ENCODE data around the gene S100A10. TPM values are rescaled to one million over a fixed set of nuclear protein-coding genes. Genes with fewer than 3 reads are reported as not detected.

Gene S100A10
- total RNA-seq, 1 experiment from 2014 or later: 160 TPM

GRCh38 chr1:151990058-151990855 lies 3.4 kb downstream of the S100A10 start:
- Histone ChIP-seq H2BK120ac (ENCODE audit: low read depth, low read length, poor library complexity, severe bottlenecking) (no peak overlapping the region), H3K9ac (ENCODE audit: extremely low read depth, insufficient read length, low read length) (no peak overlapping the region), H3K4me2 (ENCODE audit: insufficient read depth, insufficient read length, low read length) (no peak overlapping the region), H3K27me3 (ENCODE audit: insufficient read depth, low read length) (no peaks in the 10 kb centered on the region), H4K20me1 (ENCODE audit: control insufficient read depth, insufficient read depth, insufficient read length) (no peaks in the 10 kb centered on the region), H3T11ph (ENCODE audit: low read length) (no peak overlapping the region), H3K79me2 (ENCODE audit: insufficient read depth, low read length) (peaks cover 21% of the 10 kb centered on the region), H3K56ac (ENCODE audit: insufficient read length, low read depth, low read length) (no peak overlapping the region), H3K18ac (ENCODE audit: insufficient read length, low read depth, low read length) (no peak overlapping the region), H2BK5ac (ENCODE audit: insufficient read length, low read length) (no peak overlapping the region), H3K4me1 (ENCODE audit: insufficient read depth, low read length) (peaks cover 13% of the 10 kb centered on the region; the same call in 1 of the 2 replicates), H3K27ac (ENCODE audit: insufficient read length, low read depth, low read length) (no peak overlapping the region), H4K5ac (ENCODE audit: insufficient read length, low read depth, low read length) (no peak overlapping the region), H2BK12ac (ENCODE audit: insufficient read length, low read depth, low read length) (no peak overlapping the region), H3K4ac (ENCODE audit: low read depth, low read length) (no peak overlapping the region), H3K23ac (ENCODE audit: insufficient read length, low read depth, low read length) (no peak overlapping the region), H3K79me1 (ENCODE audit: insufficient read depth, low read depth, low read length, poor library complexity, severe bottlenecking) (no peaks in the 10 kb centered on the region), H2BK20ac (ENCODE audit: low read depth, low read length, poor library complexity, severe bottlenecking) (no peak overlapping the region), H2BK15ac (ENCODE audit: low read depth, low read length) (no peak overlapping the region), H3K14ac (ENCODE audit: insufficient read depth, low read length) (no peak overlapping the region), H3K23me2 (ENCODE audit: insufficient read length, low read depth, low read length, poor library complexity, severe bottlenecking) (peaks cover 21% of the 10 kb centered on the region), H3K9me3 (ENCODE audit: control insufficient read depth, low read depth, low read length) (no peaks in the 10 kb centered on the region), H4K91ac (ENCODE audit: insufficient read length, low read depth, low read length) (no peak overlapping the region), H2AFZ (ENCODE audit: low read length) (no peak overlapping the region), H2AK5ac (ENCODE audit: insufficient read length, low read length) (no peak overlapping the region), H4K8ac (replicated peaks; ENCODE audit: insufficient read length, low read depth, low read length) (no peak overlapping the region)
- WGBS (ENCODE audit: extremely low coverage, insufficient read length, low lambda C conversion rate): no CpG with 5 or more reads among the region's 5 CpGs
- Mint-ChIP-seq H3K4me1 (peaks cover 43 to 56% of the 10 kb centered on the region in 2 experiments), H3K9me3 (no peaks in the 10 kb centered on the region), H3K36me3 (ENCODE audit: insufficient read depth in 1 of 3, low read depth in 3 of 3) (peaks cover 0 to 8% (median 5%) of the 10 kb centered on the region in 3 experiments; a peak in 5 of 7 replicates), H3K27ac (no peak overlapping the region), H3K4me3 (no peak overlapping the region), H3K27me3 (ENCODE audit: low read depth) (peaks cover 8% of the 10 kb centered on the region)
- TF ChIP-seq, protein P1, sequence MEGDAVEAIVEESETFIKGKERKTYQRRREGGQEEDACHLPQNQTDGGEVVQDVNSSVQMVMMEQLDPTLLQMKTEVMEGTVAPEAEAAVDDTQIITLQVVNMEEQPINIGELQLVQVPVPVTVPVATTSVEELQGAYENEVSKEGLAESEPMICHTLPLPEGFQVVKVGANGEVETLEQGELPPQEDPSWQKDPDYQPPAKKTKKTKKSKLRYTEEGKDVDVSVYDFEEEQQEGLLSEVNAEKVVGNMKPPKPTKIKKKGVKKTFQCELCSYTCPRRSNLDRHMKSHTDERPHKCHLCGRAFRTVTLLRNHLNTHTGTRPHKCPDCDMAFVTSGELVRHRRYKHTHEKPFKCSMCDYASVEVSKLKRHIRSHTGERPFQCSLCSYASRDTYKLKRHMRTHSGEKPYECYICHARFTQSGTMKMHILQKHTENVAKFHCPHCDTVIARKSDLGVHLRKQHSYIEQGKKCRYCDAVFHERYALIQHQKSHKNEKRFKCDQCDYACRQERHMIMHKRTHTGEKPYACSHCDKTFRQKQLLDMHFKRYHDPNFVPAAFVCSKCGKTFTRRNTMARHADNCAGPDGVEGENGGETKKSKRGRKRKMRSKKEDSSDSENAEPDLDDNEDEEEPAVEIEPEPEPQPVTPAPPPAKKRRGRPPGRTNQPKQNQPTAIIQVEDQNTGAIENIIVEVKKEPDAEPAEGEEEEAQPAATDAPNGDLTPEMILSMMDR (conservative IDR thresholded peaks at IDR 0.05): no peak
- DNase-seq: no peak

Data from H9 (cell line).